Activated B cell treated with CpG ODN at 0.5 μM for 24 hours (primary cell): Measurements from ENCODE around the gene SASH1. TPM values are rescaled to one million over a fixed set of nuclear protein-coding genes. Genes with fewer than 3 reads are reported as not detected.

ENCODE experiments used
- ATAC-seq: fragments of 200-7000 bp; cut with Tn5 transposase; one replicate; pipeline ENCODE4 v1.10.0; 2021; ENCODE audit warnings: low read depth, mild to moderate bottlenecking, moderate library complexity
- CTCF ChIA-PET: fragments of 350-600 bp; sonication (Branson Sonifier 250); formaldehyde crosslinking; loops from one replicate; lab custom pipeline; 2021; ENCODE audit warnings: antibody characterized with exemption; lab: Charles Lee
- POLR2A ChIA-PET: fragments of 350-600 bp; sonication (Branson Sonifier 250); formaldehyde crosslinking; loops from one replicate; lab custom pipeline; 2021; ENCODE audit warnings: antibody characterized with exemption; lab: Charles Lee
- DNase-seq: peaks from one replicate; pipeline ENCODE4 v3.0.0; 2022
- H3K27ac Mint-ChIP-seq: one replicate; pipeline ENCODE4 v1.8.0; 2020; ENCODE audit warnings: mixed read lengths
- H3K27me3 Mint-ChIP-seq: one replicate; pipeline ENCODE4 v1.8.0; 2021; ENCODE audit warnings: mixed read lengths
- H3K36me3 Mint-ChIP-seq: one replicate; pipeline ENCODE4 v1.8.0; 2021; ENCODE audit warnings: low read depth, mixed read lengths
- H3K4me1 Mint-ChIP-seq: one replicate; pipeline ENCODE4 v1.8.0; 2021; ENCODE audit warnings: mixed read lengths
- H3K4me3 Mint-ChIP-seq: one replicate; pipeline ENCODE4 v1.8.0; 2020; ENCODE audit warnings: mild to moderate bottlenecking, mixed read lengths
- H3K9me3 Mint-ChIP-seq: one replicate; pipeline ENCODE4 v1.8.0; 2020; ENCODE audit warnings: mixed read lengths
- intact Hi-C: fragments of 100-400 bp; cut with micrococcal nuclease; formaldehyde crosslinking; loops from one replicate; pipeline ENCODE4 v1.15.1; 2024
- total RNA-seq: library from RNA; stranded (reverse); gene quantifications from 2 replicates; pipeline ENCODE4 v1.2.3, GENCODE V29; 2022
- TF ChIP-seq, protein P1 (sequence below): fragments of 200-600 bp; IDR thresholded peaks from one replicate; pipeline ENCODE4 v1.8.0; 2022; ENCODE audit warnings: antibody characterized with exemption, mild to moderate bottlenecking

The SASH1 gene
- total RNA-seq, 1 donor from 2014 or later, result 0.49 TPM

DNA sequence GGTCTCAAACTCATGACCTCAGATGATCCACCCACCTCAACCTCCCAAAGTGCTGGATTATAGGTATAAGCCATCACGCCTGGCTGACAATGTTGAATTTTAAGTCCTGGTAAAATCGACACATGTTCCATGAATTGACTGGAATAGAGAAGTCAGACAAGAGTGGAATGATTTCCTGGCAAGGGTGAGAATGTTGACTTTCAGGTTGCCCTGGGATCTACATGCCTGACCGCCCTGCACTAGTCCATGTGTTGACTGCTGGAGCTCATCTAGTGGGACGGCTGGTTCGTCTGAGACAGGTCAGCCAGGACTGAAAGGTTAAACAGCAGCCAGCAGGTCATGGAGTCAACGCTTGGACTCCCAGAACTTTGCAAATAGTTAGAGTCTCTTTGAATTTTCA lies 88.8 kb downstream of the SASH1 start:
- TF ChIP-seq, protein P1, sequence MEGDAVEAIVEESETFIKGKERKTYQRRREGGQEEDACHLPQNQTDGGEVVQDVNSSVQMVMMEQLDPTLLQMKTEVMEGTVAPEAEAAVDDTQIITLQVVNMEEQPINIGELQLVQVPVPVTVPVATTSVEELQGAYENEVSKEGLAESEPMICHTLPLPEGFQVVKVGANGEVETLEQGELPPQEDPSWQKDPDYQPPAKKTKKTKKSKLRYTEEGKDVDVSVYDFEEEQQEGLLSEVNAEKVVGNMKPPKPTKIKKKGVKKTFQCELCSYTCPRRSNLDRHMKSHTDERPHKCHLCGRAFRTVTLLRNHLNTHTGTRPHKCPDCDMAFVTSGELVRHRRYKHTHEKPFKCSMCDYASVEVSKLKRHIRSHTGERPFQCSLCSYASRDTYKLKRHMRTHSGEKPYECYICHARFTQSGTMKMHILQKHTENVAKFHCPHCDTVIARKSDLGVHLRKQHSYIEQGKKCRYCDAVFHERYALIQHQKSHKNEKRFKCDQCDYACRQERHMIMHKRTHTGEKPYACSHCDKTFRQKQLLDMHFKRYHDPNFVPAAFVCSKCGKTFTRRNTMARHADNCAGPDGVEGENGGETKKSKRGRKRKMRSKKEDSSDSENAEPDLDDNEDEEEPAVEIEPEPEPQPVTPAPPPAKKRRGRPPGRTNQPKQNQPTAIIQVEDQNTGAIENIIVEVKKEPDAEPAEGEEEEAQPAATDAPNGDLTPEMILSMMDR, result no peak
- ATAC-seq, result no peak
- H3K27me3 Mint-ChIP-seq, result peaks cover 3% of the 10 kb centered on the region
- no peak for DNase-seq
- POLR2A ChIA-PET, result no interaction called here
- H3K9me3 Mint-ChIP-seq, result no peaks in the 10 kb centered on the region
- no peak overlapping the region for H3K27ac Mint-ChIP-seq
- intact Hi-C loops, result no loop called here
- H3K4me3 Mint-ChIP-seq, result no peak overlapping the region
- no peaks in the 10 kb centered on the region for H3K4me1 Mint-ChIP-seq
- CTCF ChIA-PET, result no interaction called here
- H3K36me3 Mint-ChIP-seq, result no peaks in the 10 kb centered on the region

DNA sequence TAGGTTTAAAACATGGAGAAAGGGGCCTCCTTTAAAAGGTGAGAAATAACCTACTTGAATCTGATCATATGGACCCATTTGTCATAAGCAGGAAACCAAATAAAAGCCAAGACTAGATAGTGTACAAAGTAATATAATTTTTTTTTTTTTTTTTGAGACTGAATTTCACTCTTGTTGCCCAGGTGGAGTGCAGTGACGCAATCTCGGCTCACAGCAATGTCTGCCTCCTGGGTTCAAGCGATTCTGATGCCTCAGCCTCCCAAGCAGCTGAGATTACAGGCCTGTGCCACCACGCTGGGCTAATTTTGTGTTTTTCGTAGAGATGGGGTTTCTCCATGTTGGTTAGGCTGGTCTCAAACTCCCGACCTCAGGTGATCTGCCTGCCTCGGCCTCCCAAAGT lies 89.2 kb downstream of the SASH1 start:
- TF ChIP-seq, protein P1, result no peak
- DNase-seq, result no peak
- Mint-ChIP-seq H3K4me3 (no peak overlapping the region), H3K27me3 (peaks cover 4% of the 10 kb centered on the region), H3K4me1 (no peaks in the 10 kb centered on the region), H3K9me3 (no peaks in the 10 kb centered on the region), H3K27ac (no peak overlapping the region), H3K36me3 (no peaks in the 10 kb centered on the region)
- ChIA-PET CTCF (no interaction called here), POLR2A (no interaction called here)
- intact Hi-C loops, result no loop called here
- ATAC-seq, result no peak

DNA sequence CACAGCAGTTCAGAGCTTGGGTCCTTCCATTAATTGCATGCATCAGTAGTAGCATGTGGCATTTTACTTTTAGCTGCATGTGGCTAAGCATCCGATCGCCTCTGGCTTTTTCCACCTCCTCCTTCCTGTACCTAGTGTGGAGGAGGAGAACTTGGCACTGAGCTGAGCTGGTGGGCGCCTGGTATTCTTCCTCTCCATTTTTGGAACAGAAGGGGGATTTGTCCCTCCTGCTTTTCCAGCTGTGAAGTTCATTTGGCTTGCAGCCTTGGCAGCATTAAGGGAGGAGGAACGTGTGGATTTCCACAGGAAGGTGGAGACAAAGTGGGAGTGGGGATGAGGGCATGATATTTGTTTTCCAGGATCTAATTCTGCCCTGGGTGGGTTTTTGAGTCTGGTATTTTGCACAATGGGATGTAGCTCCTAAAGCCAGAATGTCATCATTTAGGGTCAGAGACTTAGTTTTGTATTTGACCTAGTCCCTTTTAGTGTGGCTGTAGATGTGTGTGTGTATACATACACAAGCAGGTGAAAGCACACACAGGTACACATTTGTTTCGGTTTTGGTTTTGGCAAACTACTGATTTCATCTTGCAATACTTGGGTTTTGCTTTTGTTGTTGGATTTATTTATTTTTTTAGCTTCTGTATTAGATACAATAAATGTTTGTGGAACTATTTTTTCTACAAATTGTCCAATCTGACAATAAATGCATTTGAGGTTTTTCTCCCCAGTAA lies 90.0 kb downstream of the SASH1 start:
- TF ChIP-seq, protein P1, result no peak
- H3K36me3 Mint-ChIP-seq, result no peaks in the 10 kb centered on the region
- intact Hi-C loops, result no loop called here
- ChIA-PET CTCF (no interaction called here), POLR2A (no interaction called here)
- no peak overlapping the region for H3K27ac Mint-ChIP-seq
- H3K27me3 Mint-ChIP-seq, result peaks cover 4% of the 10 kb centered on the region
- DNase-seq (no peak), ATAC-seq (no peak)
- H3K4me3 Mint-ChIP-seq, result no peak overlapping the region
- no peaks in the 10 kb centered on the region for H3K4me1 Mint-ChIP-seq
- H3K9me3 Mint-ChIP-seq, result no peaks in the 10 kb centered on the region

DNA sequence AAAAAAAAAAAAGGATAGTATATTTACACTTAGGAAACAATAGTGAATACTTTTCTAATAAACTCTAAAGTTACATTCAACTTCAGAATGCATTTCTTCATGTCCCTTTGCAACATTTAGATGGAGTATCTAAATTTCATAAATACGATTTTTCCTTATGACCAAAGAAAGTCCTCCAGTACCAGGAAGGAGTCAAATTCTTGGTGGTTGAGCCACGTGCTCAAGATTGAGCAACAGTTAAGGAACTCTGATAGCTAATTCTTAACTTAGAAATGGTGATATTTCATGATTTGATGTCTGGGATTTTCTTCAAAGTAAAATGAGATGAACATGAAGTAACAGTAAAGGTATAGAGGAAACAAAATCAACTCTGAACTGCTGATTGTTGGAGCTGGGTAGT lies 92.7 kb downstream of the SASH1 start:
- H3K9me3 Mint-ChIP-seq, result no peaks in the 10 kb centered on the region
- H3K27me3 Mint-ChIP-seq, result peaks cover 7% of the 10 kb centered on the region
- H3K27ac Mint-ChIP-seq, result no peak overlapping the region
- intact Hi-C loops, result no loop called here
- H3K4me3 Mint-ChIP-seq, result no peak overlapping the region
- ChIA-PET CTCF (no interaction called here), POLR2A (no interaction called here)
- no peak for DNase-seq
- no peaks in the 10 kb centered on the region for H3K4me1 Mint-ChIP-seq
- no peaks in the 10 kb centered on the region for H3K36me3 Mint-ChIP-seq
- ATAC-seq, result no peak
- TF ChIP-seq, protein P1, result no peak

DNA sequence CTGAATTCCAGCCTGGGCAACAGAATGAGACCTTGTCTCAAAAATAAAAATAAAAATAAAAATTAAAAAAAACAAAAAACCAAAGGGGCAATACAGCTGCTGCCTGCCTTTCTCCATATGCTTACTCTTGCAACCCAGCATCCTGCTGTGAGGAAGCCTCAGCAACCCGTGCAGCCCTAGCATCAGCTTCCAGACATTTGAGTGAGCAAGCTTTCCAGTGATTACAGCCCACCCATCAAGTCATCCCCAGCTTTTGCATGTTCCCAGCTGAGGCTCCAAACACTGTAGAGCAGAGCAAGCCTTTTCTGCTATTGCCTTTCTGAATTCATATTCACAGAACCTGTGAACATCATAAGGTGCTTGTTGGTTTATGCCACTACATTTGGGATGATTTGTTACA lies 93.8 kb downstream of the SASH1 start:
- CTCF ChIA-PET, result no interaction called here
- Mint-ChIP-seq H3K27me3 (peaks cover 7% of the 10 kb centered on the region), H3K36me3 (no peaks in the 10 kb centered on the region), H3K4me1 (no peaks in the 10 kb centered on the region), H3K9me3 (no peaks in the 10 kb centered on the region), H3K4me3 (no peak overlapping the region), H3K27ac (no peak overlapping the region)
- POLR2A ChIA-PET, result no interaction called here
- DNase-seq (no peak), ATAC-seq (no peak)
- intact Hi-C loops, result no loop called here
- TF ChIP-seq, protein P1, result no peak
